ENCODE measurements around the gene FSIP2.

The FSIP2 gene

GRCh38 chr2:185823773-185824172 is 85.2 kb downstream of the FSIP2 start:
- no peak for DNase-seq (ENCODE audit: low read depth)
- TF ChIP-seq, protein P1, sequence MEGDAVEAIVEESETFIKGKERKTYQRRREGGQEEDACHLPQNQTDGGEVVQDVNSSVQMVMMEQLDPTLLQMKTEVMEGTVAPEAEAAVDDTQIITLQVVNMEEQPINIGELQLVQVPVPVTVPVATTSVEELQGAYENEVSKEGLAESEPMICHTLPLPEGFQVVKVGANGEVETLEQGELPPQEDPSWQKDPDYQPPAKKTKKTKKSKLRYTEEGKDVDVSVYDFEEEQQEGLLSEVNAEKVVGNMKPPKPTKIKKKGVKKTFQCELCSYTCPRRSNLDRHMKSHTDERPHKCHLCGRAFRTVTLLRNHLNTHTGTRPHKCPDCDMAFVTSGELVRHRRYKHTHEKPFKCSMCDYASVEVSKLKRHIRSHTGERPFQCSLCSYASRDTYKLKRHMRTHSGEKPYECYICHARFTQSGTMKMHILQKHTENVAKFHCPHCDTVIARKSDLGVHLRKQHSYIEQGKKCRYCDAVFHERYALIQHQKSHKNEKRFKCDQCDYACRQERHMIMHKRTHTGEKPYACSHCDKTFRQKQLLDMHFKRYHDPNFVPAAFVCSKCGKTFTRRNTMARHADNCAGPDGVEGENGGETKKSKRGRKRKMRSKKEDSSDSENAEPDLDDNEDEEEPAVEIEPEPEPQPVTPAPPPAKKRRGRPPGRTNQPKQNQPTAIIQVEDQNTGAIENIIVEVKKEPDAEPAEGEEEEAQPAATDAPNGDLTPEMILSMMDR (IDR thresholded peaks at IDR 0.05; ENCODE audit: control insufficient read depth, insufficient read depth, low read depth, low read length, missing control alignments), result no peak
- no peak overlapping the region for H3K4me3 ChIP-seq (ENCODE audit: control insufficient read depth, low read depth, low read length)

DNA sequence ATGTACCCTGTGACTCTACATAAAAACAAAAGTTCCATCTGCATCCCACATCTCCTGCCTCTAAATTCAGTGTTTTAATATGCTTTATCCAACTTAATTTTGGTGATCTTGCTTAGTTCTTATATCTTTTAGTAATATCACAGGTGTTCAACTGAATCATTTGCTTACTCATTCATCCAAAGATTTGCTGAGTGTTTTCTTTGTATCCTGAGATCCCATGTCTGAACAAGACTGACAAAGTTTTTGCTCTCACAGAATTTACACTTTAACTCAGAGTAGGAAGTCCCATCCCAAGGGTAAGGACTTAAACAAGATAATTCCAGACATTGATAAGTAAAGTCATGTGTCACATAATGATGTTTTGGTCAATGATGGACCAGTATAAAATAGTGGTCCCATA is 87.0 kb downstream of the FSIP2 start:
- no peak overlapping the region for H3K4me3 ChIP-seq (ENCODE audit: control insufficient read depth, low read depth, low read length)
- no peak for DNase-seq (ENCODE audit: low read depth)
- TF ChIP-seq, protein P1 (IDR thresholded peaks at IDR 0.05; ENCODE audit: control insufficient read depth, insufficient read depth, low read depth, low read length, missing control alignments), result no peak

GRCh38 chr2:185828326-185828725 is 89.7 kb downstream of the FSIP2 start:
- TF ChIP-seq, protein P1 (IDR thresholded peaks at IDR 0.05; ENCODE audit: control insufficient read depth, insufficient read depth, low read depth, low read length, missing control alignments), result no peak
- H3K4me3 ChIP-seq (ENCODE audit: control insufficient read depth, low read depth, low read length), result no peak overlapping the region
- DNase-seq (ENCODE audit: low read depth), result no peak

DNA sequence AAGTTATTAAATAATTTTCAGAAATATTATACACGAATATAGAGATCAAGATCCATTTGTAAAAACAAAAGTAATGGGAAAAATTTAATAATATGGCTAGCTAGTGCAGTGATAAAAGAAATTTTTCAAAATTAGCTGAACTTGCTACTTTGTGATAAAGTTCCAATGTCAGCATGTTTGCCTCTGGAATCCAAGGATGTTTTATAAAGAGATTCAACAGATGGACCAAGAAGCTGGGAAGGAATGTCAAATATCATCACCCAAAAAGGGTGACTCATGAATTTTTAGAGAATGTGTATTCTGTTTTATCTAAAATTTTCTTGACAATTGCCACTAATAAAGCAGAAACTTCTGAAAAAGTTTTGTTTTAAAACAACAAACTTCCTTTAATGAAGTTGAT is 95.3 kb downstream of the FSIP2 start:
- no peak for DNase-seq (ENCODE audit: low read depth)
- no peak overlapping the region for H3K4me3 ChIP-seq (ENCODE audit: control insufficient read depth, low read depth, low read length)
- TF ChIP-seq, protein P1 (IDR thresholded peaks at IDR 0.05; ENCODE audit: control insufficient read depth, insufficient read depth, low read depth, low read length, missing control alignments), result no peak

DNA sequence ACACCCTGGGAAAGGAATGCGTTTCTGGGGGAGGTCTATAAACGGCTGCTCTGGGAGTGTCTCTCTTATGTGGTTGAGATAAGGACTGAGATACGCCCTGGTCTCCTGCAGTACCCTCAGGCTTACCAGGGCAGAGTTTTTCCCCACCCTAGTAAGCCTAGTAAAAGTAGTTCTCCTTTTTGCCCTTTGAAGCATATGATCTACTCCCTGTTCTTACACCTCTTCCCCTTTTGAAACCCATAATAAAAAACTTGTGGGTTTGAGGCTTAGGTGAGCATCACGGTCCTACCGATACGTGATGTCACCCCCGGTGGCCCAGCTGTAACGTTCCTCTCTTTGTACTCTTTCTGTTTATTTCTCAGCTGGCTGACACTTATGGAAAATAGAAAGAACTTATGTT is 97.4 kb downstream of the FSIP2 start:
- no peak for DNase-seq (ENCODE audit: low read depth)
- no peak overlapping the region for H3K4me3 ChIP-seq (ENCODE audit: control insufficient read depth, low read depth, low read length)
- TF ChIP-seq, protein P1 (IDR thresholded peaks at IDR 0.05; ENCODE audit: control insufficient read depth, insufficient read depth, low read depth, low read length, missing control alignments), result no peak

DNA sequence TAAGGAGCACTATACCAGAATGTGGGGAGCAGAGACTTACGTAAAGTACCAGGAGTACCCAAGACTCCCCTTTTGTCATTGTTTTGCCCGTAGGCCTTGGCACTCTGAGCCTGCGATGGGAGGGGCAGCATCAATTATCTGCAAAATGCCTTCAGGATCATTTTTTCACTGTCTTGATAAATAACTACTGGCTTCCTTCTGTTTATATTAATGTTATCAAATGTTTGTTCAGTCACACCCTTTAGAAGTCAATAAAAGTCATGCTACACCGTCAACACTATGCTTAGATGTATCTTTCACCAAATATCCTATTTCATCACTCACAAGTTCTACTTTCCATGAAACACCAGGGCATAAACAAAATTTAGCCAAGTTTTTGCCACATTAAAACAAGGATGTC is 116.3 kb downstream of the FSIP2 start:
- TF ChIP-seq, protein P1 (IDR thresholded peaks at IDR 0.05; ENCODE audit: control insufficient read depth, insufficient read depth, low read depth, low read length, missing control alignments), result no peak
- DNase-seq (ENCODE audit: low read depth), result no peak
- H3K4me3 ChIP-seq (ENCODE audit: control insufficient read depth, low read depth, low read length), result no peak overlapping the region

- TF ChIP-seq, protein P1 (IDR thresholded peaks at IDR 0.05; ENCODE audit: control insufficient read depth, insufficient read depth, low read depth, low read length, missing control alignments), result no peak
- no peak for DNase-seq (ENCODE audit: low read depth)
- H3K4me3 ChIP-seq (ENCODE audit: control insufficient read depth, low read depth, low read length), result no peak overlapping the region
Measured at GRCh38 chr2:185857691-185858090, 119.1 kb downstream of the FSIP2 start.

Data from AG09309 (cell line).